ENCODE results near the gene DYSF.

DYSF gene

GRCh38 chr2:71492112-71492511 lies 38.8 kb downstream of the DYSF start:
- peak; percentile 41 for DNase-seq (ENCODE audit: low read depth)
- no peak overlapping the region for H3K4me3 ChIP-seq (replicated peaks; ENCODE audit: low read depth, low read length)

GRCh38 chr2:71494091-71494490 lies 40.7 kb downstream of the DYSF start:
- no peak for DNase-seq (ENCODE audit: low read depth)
- no peak for TF ChIP-seq CTCF (IDR thresholded peaks at IDR 0.05; ENCODE audit: low read length, missing control alignments)
- no peak overlapping the region for H3K4me3 ChIP-seq (replicated peaks; ENCODE audit: low read depth, low read length)

More at GRCh38 chr2:71492112-71492511, 38.8 kb downstream of the DYSF start:
- TF ChIP-seq CTCF (IDR thresholded peaks at IDR 0.05; ENCODE audit: low read length, missing control alignments): no peak

GRCh38 chr2:71494523-71495155 lies 41.3 kb downstream of the DYSF start:
- no peak overlapping the region for H3K4me3 ChIP-seq (replicated peaks; ENCODE audit: low read depth, low read length)
- TF ChIP-seq CTCF (IDR thresholded peaks at IDR 0.05; ENCODE audit: low read length, missing control alignments): no peak
- DNase-seq (ENCODE audit: low read depth): no peak

- no peak for TF ChIP-seq CTCF (IDR thresholded peaks at IDR 0.05; ENCODE audit: low read length, missing control alignments)
- DNase-seq (ENCODE audit: low read depth): no peak
- H3K4me3 ChIP-seq (replicated peaks; ENCODE audit: low read depth, low read length): no peak overlapping the region
Observed at GRCh38 chr2:71496156-71496770, 42.9 kb downstream of the DYSF start.

- no peak for TF ChIP-seq CTCF (IDR thresholded peaks at IDR 0.05; ENCODE audit: low read length, missing control alignments)
- DNase-seq (ENCODE audit: low read depth): peak; percentile 92
- no peak overlapping the region for H3K4me3 ChIP-seq (replicated peaks; ENCODE audit: low read depth, low read length)
Observed at GRCh38 chr2:71498261-71498701, 44.9 kb downstream of the DYSF start.

GRCh38 chr2:71499691-71500090 lies 46.3 kb downstream of the DYSF start:
- DNase-seq (ENCODE audit: low read depth): no peak
- no peak overlapping the region for H3K4me3 ChIP-seq (replicated peaks; ENCODE audit: low read depth, low read length)
- TF ChIP-seq CTCF (IDR thresholded peaks at IDR 0.05; ENCODE audit: low read length, missing control alignments): no peak
